Esophagus muscularis mucosa (tissue), 3 donors: ENCODE results near the gene C1orf35.

Experiments used
- CTCF ChIP-seq, 3 experiments: fragments of 200-600 bp in 2 of 3; fragments of 450-650 bp in 1 of 3; sonication (generic) in 2 of 3; IDR thresholded peaks; one replicate each; pipeline ENCODE4 v1.5.1; 2017 to 2019; ENCODE audit warnings: antibody characterized with exemption in 3 of 3, mild to moderate bottlenecking in 2 of 3, moderate library complexity in 1 of 3
- POLR2AphosphoS5 ChIP-seq, 2 donors: sonication (generic); formaldehyde crosslinking; IDR thresholded peaks; one replicate each; pipeline ENCODE4 v1.6.1; 2017; ENCODE audit warnings: antibody characterized with exemption in 2 of 2

- TF ChIP-seq CTCF (IDR thresholded peaks at IDR 0.05): no peak
- TF ChIP-seq POLR2AphosphoS5 (IDR thresholded peaks at IDR 0.05): no peak
These were observed 36.7 kb downstream of the C1orf35 start for GRCh38 chr1:228066416-228066815.
